HG03139 (cell line): ENCODE results near the gene SAE1.
A peak's percentile ranks its signal among the peaks of the same experiment; 100 is the strongest.

Experiments used
- ATAC-seq: cut with Tn5 transposase; IDR thresholded peaks from one replicate; pipeline ENCODE4 v1.9.1; 2021; ENCODE audit not compliant: unreplicated experiment

Gene SAE1

DNA sequence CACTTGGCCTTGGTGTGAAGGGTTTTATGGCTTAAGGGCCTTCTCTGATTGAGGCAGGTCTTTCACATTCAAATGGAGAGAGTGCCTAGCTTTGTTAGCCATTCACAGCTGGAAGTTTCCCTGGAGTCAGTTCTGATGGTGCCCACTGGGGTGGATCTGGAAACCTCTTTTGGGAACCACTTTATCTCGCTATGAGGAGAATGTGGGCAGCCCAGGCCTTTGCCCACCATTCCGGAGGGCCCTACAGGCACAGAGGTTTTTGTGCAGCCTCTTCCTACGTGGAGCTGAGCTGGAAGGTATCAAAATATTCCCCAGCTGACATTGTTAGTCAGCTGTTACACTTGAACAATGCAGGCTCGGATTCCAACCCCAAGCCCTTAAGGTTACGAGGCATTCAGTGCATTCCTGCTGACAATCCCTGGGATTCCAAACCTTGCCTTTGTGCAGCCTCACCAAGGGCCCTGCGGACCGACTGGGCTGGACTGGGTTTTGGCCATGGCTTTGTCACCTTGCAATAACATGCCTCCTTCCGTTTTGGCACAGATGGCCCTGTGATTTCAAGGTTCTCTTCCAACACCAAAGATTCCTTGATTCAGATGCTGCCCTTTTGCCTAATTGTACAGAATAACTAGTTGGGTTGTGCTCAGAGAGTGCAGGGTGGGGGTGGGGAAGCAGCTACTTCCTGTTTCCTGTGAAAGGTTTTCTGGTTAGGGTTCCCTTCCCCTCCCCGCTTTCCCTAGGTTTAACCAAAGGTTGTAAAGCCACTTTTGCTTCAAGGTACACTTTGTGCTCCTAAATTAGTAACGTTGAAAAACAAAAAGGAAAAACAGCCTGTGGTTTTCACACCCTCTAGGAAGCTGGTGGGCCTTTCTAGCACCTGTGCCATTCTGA, 27.0 kb downstream of the SAE1 start:
- no peak for ATAC-seq

DNA sequence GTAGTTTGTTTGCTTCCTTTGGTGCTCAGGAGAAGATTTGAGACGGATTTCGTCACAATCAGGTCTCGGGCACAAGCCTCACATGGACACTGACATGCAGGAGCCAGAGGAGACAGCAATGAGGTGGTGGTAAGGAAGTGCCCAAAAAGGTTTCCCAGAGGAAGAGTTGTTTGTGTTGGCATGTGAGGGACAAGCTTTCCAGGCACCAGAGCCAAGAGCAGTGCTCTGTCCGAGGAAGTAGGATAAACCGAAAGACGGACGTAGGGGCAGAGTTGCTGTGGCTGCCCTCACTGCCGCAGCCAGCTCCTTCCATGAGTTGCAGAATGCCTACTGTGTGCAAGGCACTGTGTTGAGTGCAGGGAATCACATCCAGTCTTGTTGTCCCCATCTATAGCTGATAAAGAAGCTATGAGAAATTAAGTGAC, 27.7 kb downstream of the SAE1 start:
- ATAC-seq, result no peak

DNA sequence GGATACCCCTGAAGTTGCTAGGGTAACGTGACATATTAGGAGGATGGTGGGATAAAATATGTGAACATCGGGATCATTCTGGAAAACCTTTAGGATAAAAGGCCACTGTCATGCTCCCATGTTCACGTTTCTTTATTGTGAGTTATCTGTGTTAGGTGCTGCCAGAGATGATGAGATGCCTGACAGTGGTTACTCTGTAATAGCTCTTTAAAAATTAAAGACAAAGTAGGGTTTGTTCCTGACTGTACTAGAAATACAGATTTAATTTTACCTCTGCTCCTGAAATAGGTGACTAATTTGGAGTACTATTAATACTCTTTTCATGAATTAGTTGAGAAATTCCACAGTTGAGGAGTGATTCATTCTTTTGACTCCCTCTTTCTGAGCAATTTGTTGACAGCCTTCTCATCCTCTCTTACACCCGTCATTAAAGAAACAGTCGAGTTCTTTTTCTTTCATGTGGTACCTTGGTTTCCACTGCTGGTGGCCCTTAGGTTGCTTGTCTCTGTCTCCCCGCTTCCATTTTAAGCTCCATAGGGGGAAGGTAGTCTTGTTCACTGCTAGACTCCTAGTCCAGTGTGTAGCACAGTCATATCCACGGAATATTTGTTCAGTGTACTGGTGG, 28.4 kb downstream of the SAE1 start:
- no peak for ATAC-seq

DNA sequence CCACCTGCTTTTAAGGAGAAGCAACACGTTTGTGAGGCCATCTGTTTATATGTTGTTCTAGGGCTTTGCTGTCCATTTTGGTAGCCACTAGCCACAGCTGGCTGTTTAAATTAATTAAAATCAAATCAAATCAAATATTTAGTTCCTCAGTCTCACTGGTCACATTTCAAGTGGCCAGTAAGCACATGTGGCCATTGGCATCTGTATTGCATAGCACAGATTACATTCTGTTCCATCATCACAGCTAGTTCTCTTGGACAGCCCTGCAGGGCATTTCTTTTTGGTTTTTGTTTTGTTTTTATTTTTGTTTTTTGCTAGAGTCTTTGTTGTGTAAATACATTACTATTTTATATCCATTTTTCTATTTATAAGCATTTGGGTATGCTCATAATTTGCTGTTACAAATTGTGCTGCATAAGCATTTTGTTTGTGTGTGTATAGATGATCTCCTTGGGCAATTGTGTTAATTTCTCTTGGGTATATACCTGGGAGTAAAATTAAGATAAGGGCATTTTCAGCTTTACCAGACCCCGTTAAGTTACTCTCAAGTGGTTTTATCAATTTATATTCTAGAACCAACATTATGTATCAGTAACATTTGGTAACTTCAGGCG, 31.3 kb downstream of the SAE1 start:
- ATAC-seq, result no peak

DNA sequence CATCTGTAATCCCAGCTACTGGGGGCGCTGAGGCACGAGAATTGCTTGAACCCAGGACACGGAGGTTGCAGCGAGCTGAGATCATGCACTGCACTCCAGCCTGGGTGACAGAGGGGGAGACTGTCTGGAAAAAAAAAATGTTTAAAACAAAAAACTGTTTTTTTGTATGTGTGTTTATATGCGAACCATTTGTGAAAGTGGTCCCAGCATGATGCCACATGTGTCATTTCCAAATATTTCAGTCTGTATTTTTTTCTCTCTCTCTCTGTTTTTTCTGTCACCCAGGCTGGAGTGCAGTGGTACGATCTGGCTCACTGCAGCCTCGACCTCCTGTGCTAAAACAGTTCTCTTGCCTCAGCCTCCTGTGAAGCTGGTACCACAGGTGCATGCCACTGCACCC, 37.4 kb downstream of the SAE1 start:
- ATAC-seq, result no peak

DNA sequence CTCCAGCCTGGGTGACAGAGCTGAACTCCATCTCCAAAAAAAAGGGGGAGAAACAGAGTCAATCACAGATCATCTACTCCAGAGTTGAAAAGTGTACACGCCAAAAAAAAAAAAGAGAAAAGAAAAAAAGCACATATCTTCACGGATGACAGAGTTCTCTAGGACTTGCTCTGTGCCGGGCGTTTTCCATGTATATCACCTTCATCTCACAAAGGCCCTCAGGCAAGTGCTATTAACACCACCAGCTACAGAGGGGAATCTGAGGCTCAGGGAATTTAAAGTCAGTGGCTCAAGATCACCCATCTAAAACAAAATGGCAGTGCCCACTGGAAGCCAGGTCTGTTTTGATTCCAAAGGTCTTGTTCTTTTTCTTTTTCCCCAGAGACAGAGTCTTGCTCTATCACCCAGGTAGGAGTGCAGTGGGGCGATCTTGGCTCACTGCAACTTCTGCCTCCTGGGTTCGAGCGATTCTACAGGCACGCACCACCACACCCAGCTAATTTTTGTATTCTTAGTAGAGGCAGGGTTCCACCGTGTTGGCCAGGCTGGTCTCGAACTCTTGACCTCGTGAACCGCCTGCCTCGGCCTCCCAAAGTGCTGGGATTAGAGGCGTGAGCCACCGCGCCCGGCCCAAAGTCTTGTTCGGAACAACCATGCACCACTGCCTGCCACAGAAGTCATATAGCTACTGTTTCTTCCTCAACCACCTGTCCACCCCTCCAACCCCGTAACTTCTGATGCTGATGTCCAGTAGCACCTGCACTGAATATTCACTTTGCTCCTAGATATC, 42.2 kb downstream of the SAE1 start:
- ATAC-seq, result no peak

DNA sequence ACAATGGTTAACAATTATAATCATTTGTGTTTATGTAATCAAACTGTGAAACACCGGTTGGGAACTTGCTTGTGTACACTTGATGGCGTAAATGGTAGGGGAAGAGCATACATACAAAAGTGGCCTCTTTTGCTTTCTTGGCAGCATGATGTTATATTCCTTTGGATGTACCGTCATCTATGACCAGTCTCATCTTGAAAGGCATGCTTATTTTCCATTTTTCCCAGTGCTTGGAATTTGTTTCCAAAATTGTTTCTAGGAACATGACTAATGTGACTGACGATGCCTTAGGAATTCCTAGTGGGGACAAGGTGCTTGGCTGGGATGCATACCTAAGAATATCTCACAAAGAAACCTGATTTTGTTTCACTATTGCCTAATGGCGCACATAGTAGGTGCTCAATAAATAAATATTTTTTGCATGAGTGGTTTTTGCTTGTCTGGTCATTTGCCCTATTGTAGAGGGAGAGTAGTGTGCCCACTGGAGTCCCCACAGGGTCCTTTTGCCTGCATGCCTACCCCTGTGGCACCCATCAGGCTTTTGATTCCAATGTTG, 45.5 kb downstream of the SAE1 start:
- no peak for ATAC-seq

DNA sequence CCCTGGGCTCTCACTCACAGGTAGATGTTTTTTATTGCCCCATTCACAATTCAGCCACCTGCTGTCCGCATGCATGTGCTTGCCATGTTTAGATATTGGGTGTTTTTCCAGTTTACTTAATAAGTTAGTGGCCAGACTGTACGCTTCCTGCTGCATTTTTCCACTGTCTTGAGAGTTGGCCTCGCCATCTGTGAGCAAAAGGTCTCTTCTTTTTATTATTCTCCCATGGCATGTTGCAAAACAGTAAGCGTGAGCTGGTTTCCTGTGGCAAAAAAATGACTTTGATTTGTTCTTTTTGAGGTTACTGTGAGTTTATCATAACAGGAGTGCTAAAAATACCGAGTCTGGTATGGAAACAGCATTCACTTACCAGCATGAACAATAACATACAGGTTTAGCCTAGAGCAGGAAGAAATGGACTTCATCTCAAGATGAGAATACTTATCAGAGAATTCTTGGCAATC, 46.0 kb downstream of the SAE1 start:
- no peak for ATAC-seq

DNA sequence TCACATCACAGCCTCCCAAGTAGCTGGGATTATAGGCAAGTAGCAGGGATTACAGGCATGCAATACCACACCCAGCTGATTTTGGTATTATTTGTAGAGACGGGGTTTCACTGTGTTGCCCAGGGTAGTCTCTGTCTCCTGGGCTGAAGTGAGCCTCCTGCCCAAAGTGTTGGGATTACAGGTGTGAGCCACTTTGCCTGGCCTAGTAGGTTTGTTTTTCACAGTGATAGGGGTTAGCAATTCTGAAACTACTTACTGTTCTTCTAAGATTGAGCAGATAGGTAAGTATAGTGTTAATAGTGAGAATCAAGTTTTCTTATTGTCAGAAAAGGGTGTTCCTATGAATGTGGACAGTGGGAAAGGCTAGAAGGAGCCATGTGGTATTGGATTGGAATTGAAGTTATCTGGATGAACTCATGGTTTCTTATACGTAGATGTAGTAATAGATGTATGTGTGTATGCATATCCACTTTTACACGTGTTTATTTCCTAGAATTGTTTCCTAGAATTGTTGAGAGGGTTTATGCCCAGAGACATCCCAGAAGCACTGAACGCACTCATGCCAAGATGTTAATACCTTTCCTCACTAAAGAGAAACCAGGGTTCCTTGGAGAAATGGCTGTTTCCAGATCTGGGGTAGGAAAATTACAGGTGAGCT, 49.1 kb downstream of the SAE1 start:
- ATAC-seq, result no peak

DNA sequence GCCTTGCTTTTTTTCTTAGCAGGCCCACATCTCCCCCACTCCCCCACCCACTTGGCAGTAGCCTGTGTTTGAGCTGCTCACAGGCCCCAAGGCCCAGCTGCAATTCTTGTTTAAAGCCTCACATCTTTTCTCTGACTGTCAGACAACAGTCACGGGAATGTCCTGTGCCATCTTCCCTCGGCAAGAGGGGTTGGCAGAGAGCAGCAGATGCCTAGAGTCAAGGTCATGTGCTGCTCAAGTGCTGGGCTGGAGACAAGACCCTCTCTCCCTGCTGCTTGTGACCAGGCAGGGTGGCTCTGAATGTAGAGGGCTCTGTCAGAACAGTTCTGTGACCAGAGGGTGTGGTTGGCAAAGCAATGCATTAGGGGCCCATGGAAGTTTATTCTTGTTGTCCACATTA, 53.0 kb downstream of the SAE1 start:
- no peak for ATAC-seq

DNA sequence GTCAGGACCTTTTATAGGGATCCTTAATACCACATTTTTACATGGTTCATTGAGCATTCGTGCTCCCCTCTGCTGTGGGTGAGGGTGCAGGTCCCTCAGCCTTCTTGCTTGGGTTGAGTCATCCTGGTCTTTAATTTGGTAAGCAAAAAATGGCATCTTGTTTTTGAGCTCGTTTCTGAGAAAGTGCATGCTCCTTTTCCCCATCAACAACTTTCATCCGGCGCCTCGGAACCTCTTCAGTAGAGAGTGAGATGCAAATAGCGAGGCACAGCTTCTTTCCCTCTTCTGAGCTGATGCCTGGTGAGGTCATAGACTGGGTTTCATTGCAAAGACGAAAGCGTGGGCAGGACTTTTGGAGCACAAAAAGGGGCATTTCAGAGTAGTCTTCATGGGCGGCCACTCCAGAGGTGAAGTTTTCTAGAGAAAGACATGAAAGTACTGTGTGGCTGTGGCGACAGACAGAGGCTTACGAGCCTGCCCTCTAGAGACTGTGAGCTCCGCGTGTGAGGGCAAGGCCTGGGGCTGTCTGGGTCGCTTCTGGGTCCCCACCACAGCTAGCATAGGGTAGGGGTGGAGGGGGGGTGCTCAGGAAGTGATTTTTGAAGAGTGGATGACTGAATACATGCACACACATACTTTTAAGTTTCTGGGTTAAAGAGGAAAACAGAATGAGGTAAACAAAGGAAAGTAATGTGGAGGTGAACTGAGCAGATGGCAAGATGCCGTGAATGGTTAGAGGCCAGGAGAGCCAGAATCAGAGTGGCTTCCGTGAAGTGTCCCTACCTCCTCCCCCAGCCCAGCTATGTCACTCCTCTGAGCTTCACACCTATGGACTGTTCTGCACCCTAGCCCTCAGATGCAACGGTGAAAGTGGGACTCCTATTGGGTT, 56.1 kb downstream of the SAE1 start:
- peak; percentile 47 for ATAC-seq

DNA sequence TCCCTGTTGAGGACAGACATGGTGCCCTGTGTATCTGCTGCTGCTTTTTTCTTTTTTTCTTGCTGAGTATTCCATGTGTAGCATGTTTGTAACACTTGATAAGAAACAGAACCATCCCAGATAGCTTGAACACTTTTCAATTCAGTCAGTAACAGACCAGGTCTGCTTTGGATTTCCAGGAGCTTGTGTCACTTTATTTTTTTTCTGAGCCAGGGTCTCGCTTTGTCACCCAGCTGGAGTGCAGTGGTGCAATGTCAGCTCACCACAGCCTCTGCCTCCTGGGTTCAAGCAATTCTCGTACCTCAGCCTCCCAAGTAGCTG, 56.7 kb downstream of the SAE1 start:
- no peak for ATAC-seq

DNA sequence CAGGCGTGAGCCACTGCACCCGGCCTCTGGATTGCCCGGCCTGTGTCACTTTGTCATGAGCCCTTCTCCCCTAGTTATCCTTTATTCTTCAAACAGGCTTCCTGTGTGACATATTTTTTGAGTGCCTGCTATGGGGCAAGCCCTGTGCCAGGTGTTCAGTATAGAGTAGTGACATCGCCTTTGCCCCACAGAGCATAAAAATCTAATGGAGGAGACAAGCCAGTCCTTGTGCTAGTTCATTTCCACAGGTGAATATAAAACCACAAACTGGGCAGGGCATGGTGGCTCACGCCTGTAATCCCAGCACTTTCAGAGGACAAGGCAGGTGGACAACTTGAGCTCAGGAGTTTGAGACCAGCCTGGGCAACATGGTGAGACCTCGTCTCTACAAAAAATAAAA, 57.2 kb downstream of the SAE1 start:
- ATAC-seq, result no peak

DNA sequence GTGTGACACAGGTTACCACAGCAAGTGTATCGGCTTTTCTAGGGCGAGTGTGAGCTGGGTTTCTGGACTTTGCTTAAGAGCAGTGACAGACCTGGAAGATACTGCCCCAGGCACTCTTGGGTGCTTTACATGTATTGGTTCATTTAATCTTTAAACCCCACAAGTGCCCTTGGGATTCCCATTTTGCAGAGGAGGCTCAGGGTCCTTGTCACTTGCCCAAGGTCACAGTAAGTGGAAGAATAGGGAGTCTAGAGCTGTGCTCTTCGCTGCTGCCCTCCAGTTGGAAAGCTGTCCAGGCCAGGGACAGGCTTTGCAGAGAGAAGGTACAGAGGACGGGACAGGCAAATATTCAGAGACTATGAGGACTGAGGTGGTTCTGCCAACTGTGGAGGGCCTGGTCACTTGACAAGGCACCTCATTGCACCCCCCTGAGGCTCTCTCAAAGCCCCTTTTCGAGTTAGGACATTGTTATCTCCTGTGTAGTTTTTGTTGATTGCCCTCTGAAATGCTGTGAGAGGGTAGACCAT, 57.9 kb downstream of the SAE1 start:
- no peak for ATAC-seq

DNA sequence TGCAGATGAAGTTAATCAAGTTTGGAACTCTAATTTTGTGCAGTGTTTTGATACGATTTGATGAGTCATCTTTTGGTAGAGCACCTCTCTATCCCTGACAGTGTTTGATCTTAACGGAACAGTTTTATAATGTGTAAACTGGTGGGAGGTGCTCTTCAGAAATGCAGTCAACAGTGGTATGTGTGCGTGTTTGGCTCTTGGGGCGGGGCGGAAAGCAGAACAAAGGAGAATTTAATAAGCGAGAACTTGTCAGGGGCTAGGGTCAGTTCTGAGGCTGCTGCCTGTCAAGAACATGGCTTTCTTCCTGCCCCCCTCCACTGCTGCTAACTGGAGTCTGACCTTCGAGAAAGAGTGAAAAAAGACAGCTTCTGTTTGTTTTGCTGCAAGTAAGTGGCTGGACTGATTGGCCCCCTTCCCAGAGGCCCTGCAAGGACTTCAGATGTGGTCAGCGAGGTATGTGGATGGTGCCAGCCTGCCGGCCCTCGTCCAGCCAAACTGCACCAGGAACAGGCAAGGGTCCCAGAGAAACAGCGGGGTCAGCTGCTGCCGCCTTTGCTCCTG, 59.6 kb downstream of the SAE1 start:
- no peak for ATAC-seq

DNA sequence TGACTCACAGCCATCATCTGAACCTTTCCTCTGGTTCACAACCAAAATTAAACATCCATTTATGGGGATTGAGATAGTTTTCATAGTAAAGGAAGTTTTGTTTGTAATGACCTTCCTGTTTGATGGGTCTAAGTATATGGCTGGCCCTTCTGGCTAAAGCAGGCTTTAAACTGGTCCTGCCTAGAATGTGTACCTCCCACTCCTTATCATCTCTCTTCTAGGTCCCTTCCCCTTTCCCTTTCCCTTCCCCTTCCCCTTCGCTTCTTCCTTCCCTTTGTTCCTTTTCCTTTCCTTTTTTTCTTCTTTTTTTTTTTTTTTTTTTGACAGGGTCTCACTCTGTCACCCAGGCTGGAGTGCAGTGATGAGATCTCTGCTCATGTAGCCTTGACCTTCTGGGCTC, 64.8 kb downstream of the SAE1 start:
- ATAC-seq, result no peak

DNA sequence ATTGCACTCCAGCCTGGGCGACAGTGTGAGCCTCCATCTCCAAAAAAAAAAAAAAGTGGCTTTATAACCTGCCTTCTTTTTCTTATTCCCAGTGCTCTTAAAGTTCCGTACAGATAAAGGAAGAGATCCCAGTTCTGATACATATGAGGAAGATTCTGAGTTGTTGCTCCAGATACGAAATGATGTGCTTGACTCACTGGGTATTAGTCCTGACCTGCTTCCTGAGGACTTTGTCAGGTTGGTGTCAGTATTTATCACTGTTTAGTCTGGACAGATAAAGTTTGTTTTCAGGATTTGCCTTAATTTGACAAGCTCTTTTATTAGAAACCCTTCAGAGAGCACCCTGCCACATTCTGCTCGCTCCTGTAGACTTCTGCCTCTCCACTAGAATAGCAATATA, 66.5 kb downstream of the SAE1 start:
- ATAC-seq, result no peak

DNA sequence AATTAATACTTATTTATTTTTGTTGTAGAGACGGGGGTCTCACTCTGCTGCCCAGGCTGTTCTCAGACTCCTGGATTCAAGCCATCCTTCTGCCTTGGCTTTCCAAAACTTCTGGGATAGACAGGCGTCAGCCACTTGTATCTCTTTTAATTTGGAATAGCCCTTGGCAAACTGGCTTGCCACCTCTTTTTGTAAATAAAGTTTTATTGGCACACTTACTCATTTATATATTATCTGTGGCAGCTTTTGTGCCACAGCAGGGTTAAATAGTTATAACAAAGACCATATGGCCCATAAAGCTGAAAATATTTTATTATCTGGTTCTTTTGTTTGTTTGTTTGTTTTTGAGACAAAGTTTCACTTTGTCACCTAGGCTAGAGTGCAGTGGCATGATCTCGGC, 69.9 kb downstream of the SAE1 start:
- ATAC-seq, result no peak

DNA sequence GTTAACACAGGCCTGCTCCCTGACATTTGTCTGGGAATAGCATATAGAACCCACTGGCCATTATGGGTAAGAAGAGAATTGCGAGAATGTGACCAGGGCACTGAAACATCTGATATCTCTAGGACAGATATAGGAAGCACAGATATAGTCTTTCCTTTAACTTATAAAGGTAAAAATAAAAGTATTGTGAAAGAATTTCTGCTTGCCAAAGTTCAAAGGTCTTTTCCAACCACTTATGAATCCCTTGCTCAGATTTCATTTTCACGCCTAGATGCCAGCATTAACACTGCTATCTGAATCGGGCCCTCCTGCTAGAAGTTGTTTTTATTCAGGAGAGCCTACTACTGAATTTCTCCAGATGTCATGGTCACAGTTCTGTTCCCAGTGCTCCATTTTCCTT, 72.6 kb downstream of the SAE1 start:
- ATAC-seq, result no peak
